ENCODE data around the gene ANKH.
"Not testable (repeated sequence)": the region's sequence is repeated elsewhere in the genome, so short reads cannot be mapped to it uniquely, and the experiment has no call there.

Gene ANKH

GRCh38 chr5:14882658-14883580 is 11.3 kb upstream of the ANKH start:
- DNase-seq: no peak

DNA sequence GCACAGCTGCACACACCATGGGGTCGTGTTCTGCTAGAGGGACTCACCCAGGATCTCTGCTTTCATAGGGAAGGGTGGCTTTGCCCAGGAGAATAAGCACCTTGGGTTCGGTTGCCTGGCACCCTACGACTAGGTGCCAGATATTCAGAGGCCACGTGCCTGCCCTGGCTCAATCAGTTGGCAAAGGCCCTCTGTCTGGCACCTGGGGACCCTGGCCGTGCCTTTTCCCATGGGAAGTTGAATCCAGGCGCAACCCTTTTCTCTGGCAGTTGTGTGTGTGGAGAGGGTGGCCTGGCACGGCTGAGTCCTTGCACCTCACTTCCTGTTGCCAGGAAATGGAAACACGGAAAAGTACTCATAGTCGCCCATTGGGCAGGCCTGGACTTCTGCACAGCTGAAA is 10.2 kb upstream of the ANKH start:
- no peak for DNase-seq

DNA sequence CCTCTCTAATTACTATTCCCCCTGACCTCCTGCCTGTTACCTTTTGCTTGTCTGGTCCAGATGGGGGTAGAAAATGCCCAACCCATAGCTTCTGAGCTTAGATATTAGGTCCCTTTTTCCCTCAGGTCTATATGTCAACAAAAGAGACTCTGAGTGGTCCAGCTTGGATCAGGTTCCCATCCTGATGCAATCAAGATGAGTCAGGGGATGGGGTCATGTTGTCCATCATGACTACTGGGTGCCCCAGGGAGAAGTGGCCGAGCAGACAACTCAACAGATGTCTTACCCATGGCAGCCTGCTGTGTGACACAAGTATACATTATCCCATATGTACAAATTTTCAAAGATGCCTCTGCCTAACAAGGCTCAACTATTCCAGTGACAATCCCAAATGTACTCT is 9.1 kb upstream of the ANKH start:
- DNase-seq: no peak

DNA sequence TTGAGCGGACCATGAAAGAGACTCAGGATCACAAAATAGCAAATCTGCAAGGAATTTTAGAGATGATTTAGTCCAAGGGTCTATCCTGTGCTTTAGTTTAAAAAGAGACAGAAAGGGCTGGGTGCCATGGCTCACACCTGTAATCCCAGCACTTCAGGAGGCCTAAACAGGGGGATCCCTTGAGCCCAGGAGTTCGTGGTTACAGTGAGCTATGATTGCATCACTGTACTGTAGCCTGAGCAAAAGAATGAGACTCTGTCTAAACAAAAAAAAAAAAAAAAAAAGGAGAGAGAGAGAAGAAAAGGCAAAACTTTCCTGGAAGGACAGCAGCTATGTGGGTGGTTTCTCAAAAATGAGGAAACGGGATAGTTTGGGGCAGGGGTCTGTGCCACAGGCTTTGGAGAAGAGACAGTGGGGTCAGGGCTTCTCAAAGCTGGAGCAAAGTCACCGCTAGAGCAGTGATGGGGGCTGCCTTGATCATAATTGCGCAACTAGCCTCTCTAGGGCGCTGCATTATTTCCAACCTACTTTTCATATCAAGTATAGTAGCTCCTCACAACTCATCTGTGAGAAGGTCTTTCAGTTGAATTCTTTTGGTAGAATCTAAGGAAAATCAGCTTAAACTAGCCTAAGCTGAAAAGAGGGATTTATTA is 8.5 kb upstream of the ANKH start:
- DNase-seq: no peak

DNA sequence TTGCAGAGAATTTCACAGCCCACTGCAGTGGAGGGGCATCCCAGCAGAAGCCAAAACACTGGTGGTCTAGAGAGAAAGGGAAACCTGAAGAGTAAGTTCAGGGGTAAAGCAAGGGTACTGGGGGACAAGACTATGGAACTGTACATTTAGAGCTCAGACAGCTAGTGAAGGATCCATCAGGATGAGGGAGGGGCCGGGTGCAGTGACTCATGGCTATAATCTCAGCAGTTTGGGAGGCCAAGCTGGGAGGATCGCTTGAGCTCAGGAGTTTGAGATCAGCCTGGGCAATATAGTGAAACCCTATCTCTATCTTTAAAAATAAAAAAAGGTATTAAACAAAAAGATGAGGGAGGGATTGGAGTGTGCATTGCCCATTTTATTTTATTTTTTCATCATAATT is 7.8 kb upstream of the ANKH start:
- DNase-seq: no peak

DNA sequence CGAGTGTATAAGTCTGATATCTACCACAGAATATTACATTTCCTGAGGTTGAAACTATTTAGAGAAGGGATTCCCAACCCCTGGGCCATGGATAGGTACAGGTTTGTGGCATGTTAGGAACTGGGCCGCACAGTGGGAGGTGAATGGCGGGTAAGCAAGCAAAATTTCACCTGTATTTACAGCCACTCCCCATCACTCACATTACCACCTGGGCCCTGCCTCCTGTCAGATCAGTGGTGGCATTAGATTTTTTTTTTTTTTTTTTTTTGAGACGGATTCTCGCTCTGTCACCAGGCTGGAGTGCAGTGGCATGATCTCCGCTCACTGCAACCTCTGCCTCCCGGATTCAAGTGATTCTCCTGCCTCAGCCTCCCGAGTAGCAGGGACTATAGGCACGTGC is 6.6 kb upstream of the ANKH start:
- DNase-seq: not testable (repeated sequence)

- DNase-seq: no peak
These were observed 4.5 kb upstream of the ANKH start for GRCh38 chr5:14876095-14876494.

- DNase-seq: no peak
These were observed 2.2 kb upstream of the ANKH start for GRCh38 chr5:14873790-14874189.

- DNase-seq: peak; percentile 10
These were observed 1.5 kb upstream of the ANKH start for GRCh38 chr5:14873093-14873492.

GRCh38 chr5:14872070-14872989 is 752 bp upstream of the ANKH start:
- DNase-seq: peak; percentile 60

DNA sequence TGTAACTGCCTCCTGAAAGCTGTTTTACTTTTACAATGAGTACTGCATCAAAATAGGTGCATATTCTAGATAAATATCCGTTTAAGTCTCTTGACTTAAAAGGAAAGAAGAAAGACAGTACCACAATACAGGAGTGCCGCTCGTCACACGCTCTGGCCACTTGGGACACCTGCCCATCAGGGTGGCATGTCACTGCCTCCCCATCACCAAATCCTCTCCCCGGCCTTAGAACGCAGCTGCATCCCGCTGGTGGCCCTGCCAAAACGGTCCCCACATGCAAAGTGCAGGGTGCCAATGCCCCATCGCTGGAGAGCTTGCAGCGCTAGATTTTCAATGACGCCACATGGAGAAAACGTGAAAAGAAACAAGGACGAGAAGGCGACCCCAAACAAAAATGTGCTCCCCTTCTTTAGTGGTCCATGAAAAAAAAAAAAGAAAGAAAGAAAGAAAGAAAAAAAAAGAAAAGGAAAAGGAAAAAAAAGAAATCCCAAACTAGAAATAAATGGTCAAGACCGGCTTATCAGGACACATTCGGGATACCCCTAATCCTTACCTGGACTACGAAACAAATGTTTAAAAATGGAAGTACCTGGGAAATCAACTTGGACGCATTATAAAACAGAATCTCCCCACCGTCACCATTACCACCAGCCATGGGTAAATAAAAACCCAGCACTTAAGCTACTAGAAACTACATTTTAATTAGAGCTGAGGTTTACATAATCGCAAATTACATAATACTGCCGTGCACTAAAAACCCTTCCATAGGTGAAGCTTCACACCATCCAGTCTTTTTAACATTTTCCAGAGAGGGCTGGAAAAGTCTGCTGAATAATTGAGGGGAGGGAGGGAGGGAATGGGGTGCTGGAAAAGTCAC is 1.0 kb downstream of the ANKH start:
- DNase-seq: peak; percentile 67

- peak; percentile 18 for DNase-seq
These were observed 1.9 kb downstream of the ANKH start for GRCh38 chr5:14869668-14870164.

DNA sequence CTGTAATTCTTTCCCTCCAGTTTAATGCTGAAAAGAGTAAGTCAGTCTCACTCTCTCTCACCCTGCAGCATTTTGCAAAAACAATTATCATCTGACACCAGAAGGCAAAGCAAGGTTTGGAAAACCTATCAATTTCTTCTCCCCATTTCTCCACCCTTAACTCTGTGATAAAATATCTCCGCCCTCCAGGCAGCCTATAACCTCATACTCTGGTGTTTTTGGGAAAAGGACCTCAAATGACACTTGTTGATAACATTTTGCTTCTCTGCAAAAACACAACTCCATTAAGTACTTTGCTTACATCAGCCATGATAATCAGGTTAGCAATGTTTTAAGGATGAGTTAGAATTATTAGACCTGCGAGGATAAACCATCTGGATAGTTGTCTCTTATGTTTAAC is 2.3 kb downstream of the ANKH start:
- no peak for DNase-seq

DNA sequence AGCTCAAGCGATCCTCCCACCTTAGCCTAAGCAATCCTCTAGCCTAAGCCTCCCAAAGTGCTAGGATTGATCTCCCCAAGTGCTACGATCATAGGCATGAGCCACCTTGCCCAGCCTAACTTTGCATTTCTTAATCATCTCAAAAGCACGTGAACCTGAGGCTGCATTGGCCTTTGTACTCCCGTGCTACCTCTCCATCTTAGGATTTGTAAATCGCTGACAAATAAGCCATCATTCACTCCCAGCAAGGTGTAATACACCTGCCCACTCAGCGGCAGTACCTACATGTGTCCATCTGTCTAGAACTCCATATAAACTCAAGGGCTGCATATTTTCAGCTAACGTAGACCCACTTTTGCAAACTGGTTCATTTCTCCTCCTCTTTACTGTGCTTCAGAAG is 2.8 kb downstream of the ANKH start:
- DNase-seq: no peak

GRCh38 chr5:14864181-14864812 is 7.3 kb downstream of the ANKH start:
- DNase-seq: no peak

DNA sequence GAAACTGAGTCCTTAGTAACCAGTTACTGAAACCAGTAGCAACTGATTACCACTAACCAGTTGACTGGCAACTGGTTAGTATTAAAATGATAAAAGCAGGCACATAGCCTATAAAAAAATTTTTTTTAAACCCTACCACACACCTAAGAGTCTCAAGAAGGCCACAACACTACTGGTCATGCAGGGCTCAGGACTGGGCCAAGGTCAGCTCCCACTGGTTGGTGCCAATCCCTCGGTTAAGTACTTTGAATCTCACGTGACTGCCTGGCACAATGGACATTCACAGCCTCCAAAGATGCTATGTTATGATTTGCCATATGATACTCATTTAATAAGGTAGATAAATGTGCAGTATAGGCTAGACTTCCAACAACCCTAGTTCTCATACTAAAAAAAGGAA is 8.5 kb downstream of the ANKH start:
- no peak for DNase-seq

- no peak for DNase-seq
These were observed 10.3 kb downstream of the ANKH start for GRCh38 chr5:14861123-14861765.

- no peak for DNase-seq
These were observed 11.6 kb downstream of the ANKH start for GRCh38 chr5:14859980-14860379.

GRCh38 chr5:14859150-14859549 is 12.4 kb downstream of the ANKH start:
- no peak for DNase-seq

DNA sequence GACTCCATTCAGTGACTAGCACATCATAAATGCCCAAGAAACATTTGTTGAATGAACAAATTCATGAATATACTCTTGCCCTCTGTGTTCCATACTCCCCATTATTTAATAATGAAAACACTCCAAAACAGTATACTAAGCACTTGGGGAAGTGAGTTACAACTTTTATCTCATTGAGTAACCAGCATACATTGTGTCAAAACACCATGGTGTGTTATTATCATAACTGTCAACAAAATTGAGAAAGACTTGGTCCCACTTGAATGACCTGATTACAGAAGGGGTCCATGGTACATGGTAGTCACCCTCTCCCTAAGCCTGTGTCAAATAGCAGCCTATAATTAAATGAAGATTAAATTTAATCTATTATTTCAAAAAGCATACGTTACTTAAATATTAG is 16.2 kb downstream of the ANKH start:
- DNase-seq: no peak

- DNase-seq: no peak
These were observed 16.8 kb downstream of the ANKH start for GRCh38 chr5:14854799-14855198.

Data from stimulated activated CD4-positive, alpha-beta T cell treated with anti-CD3 and anti-CD28 coated beads, Interleukin-4, amount 100 ng/mL, for 1 hour (primary cell).